GM19372 (cell line): ENCODE data around the gene PLD6.

Experiments
- ATAC-seq: cut with Tn5 transposase; IDR thresholded peaks from one replicate; pipeline ENCODE4 v1.9.1; 2021; ENCODE audit warnings: mild to moderate bottlenecking, low read depth, moderate library complexity; ENCODE audit not compliant: unreplicated experiment

The PLD6 gene

DNA sequence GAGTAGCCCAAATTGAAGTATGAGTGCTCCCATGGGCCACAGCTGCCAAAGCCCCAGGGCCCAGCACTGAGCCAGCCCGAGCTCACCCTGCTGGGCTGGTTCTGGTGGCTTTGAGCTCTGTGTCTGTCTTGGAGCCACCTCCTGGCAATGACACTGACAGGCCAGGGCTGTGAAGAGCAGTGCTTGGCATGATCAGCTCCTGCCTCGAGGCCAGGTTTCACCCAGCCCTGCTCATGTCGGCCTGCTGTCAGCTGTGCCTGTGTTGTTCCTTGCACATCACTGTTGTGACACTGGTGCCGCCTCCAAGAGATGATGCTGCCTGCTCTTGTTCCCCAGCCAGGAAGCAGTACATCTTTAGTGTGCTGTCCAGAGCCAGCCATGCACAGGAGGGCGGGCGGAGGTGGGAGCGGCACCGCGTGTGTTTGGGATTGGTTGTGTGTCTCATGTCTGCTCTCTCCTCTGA lies 26.0 kb downstream of the PLD6 start:
- no peak for ATAC-seq

GRCh38 chr17:17179371-17179827 lies 26.7 kb downstream of the PLD6 start:
- ATAC-seq: no peak

DNA sequence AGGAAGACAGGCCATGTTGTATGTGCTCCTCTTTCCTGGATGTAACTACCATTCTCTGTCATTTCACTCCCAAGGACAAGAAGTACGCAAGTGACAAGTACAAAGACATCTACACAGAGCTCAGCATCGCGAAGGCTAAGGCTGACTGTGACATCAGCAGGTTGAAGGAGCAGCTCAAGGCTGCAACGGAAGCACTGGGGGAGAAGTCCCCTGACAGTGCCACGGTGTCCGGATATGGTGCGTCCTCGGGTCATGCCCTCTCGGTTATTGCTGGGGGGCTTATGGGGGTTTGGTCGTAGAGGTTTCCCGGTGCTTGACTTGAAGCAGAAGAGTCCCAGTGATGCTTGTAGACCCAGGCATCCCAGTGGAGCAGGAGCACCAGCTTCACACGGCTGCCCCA lies 29.0 kb downstream of the PLD6 start:
- no peak for ATAC-seq

DNA sequence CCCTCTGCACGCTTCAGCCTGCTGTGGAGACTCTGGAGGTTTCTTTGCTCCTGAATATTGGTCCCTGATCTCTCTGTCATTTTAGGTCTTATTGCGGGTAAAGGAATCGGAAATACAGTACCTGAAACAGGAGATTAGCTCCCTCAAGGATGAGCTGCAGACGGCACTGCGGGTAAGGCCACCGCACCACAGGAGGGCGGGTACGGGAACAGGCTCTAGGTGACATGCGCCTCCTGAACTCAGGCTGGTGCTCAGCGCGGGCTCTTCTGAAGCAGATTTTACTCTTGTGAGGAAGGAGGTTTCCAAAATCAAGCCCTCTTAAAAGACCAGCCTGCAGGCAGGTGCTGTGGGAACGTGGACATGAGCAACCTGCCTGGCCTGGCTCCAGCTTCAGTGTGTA lies 29.8 kb downstream of the PLD6 start:
- ATAC-seq: no peak

DNA sequence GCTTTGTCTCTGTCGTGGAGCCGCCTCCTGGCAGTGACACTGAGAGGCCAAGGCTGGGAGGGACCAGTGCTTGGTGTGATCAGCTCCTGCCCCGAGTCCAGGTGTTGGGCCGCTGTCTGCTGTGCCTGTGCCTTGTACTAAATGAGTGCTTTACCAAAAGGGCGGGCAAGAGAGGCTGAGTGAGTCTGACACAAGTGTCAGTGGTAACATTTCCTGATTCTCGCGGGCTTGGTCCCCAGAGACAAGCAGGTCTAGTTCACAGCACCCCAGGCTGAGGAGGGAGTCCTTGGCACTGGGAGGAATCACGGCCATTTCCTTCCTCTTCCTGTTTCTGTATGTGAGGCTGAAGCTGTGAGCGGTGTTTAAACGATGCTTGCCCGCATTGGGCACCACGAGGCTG lies 30.2 kb downstream of the PLD6 start:
- ATAC-seq: no peak

DNA sequence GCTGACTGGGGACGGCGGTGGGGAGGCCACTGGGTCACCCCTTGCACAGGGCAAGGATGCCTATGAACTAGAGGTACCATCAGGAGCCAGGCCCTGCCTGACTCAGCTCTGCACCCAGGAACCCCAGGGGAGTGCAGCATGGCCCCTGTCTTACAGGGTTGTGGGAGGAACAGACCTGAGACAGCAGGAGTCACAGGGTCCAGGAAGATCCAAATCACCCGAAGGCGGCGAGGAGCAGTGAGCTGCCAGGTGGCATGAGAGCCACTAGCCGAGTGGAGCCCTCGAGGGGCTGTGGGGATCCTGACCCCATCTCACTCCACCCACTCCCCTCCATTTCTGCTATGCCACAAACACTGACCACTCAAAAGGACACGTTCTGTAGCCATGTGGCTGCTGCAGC lies 30.8 kb downstream of the PLD6 start:
- ATAC-seq: no peak

DNA sequence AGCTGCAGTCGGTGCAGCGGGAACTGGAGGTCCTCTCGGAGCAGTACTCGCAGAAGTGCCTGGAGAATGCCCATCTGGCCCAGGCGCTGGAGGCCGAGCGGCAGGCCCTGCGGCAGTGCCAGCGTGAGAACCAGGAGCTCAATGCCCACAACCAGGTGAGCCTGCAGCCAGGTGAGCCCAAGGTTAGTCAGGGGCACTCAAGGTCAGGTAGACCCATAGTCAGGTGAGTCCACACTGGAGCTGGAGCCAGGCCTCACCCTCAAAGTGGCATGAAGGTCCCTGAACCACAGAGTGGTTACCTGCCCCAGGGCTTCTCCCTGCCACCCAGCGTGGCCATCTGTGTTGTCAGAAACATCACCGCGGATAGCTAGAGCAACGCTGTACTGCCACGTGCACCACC lies 32.2 kb downstream of the PLD6 start:
- ATAC-seq: no peak

- ATAC-seq: no peak
Observed at GRCh38 chr17:17172990-17173389, 33.1 kb downstream of the PLD6 start.

GRCh38 chr17:17172001-17172939 lies 33.9 kb downstream of the PLD6 start:
- ATAC-seq: no peak

GRCh38 chr17:17171186-17171585 lies 34.9 kb downstream of the PLD6 start:
- no peak for ATAC-seq

DNA sequence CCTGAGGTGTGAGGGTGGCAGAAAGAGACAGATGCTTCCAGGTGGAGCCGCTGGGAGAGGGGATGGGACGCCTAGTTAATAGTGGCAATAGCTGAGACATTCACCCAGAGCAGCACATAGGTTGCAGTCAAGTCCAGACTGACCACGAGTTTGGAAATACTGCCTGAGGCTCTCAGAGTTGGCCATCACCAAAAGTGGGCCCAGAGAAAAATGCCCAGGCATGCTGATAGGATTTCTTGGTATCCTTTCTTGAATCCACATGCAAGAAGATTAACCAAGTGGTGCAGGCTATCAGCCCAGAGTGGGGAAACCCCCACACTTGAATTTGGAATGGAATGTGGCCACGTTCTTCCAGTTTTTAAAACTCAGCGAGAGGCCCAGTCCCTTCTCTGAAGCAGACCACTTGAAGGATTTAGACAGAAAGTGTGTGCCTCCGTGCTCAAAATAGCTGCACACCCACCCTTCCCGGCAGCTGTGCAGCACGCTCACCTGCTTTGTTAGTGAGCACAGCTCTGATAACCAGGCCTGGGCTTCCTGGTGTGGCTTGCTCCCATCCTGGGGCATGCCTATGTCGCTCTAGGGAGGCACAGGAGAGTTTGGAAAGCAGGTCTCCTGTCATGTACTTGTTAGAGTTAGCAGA lies 35.7 kb downstream of the PLD6 start:
- no peak for ATAC-seq

DNA sequence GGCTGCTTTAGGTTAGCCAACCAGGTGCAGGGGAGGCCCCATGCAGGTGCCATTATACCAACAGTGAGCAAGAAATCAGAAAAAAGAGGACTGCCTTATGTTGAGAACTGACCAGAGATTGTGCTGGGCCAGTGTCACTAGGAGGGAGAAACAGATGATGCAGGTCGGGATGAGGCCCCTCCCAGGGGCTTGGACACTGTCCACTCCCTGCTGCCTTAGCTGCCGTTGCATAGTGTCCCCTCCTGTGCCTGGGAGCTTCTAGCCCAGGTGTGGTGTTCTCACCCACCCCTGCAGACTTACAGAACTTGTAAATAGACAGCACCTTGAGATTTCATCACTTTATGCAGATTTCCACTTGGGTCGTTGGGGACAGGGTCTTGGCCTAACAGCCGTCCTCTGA lies 36.7 kb downstream of the PLD6 start:
- no peak for ATAC-seq

DNA sequence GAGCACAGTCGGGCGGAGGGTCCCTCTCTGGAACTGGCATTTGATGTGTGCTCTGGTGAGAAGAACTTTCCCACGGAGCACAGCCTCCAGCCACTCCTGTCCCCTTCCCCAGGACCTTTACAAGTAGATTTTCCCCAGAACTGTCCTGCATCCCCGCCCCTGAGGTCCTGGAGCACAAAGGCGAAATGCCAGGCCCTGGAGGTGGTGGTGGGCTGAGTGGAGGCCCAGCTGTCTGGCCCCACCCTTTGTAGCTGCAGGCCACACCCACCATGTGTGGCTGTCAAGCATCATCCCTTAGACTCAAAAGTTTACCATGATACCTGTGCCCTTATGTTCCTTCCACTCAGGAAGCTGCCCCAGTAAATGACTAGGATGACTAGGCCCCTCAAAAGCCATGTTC lies 37.7 kb downstream of the PLD6 start:
- no peak for ATAC-seq

DNA sequence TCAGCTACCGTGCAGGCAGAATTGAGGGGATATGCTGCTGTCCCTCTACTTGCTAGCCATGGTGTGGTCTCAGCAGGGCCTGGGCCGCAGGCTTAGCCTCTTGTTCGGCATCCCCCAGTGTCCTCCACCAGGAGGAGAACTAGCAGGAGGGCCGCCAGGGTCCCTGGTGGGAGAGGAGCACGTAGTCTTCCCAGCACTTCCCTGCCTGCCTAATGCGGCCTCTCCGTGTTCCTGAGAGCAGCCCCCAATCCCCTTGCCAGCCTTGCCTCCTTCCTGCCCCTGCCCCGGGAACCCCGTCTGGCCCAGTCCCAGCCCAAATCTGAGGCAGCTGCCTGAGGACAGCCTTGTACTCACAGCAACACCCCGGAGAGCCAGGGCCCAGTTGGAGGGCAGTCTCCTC lies 38.1 kb downstream of the PLD6 start:
- ATAC-seq: no peak

DNA sequence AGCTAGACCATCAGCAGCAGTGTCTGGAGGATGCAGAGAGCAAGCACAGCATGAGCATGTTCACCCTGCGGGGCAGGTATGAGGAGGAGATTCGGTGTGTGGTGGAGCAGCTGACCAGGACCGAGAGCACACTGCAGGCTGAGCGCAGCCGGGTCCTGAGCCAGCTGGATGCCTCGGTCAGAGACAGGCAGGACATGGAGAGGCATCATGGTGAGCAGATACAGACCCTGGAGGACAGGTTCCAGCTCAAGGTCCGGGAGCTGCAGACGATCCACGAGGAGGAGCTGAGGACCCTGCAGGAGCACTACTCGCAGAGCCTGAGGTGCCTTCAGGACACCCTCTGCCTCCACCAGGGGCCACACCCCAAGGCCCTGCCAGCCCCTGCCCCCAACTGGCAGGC lies 38.8 kb downstream of the PLD6 start:
- ATAC-seq: no peak

DNA sequence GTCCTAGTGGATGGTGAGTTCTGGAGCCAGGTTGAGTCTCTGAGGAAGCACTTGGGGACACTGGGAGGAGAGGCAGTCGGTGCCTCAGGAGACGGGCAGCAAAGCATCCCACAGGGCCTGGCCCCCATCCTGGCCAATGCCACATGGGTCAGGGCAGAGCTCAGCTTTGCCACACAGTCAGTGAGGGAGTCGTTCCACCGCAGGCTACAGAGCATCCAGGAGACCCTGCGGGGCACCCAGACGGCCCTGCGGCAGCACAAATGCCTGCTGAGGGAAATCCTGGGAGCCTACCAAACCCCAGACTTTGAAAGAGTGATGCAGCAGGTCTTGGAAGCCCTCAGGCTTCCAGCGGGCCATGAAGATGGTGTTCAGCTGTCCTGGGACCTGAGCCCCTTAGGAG lies 39.7 kb downstream of the PLD6 start:
- ATAC-seq: no peak

GRCh38 chr17:17165666-17166308 lies 40.3 kb downstream of the PLD6 start:
- no peak for ATAC-seq

DNA sequence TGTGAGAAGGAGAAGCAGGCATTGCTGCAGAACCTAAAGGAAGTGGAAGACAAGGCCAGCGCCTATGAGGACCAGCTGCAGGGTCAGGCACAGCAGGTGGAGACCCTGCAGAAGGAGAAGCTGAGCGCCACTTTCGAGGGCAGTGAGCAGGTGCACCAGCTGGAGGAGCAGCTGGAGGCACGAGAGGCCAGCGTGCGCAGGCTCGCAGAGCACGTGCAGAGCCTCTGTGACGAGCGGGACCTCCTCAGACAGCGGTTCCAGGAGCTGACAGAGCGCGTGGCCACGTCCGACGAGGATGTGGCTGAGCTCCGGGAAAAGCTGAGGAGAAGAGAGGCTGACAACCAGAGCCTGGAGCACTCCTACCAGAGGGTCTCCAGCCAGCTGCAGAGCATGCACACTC lies 41.5 kb downstream of the PLD6 start:
- no peak for ATAC-seq

GRCh38 chr17:17164156-17164555 lies 42.0 kb downstream of the PLD6 start:
- no peak for ATAC-seq

DNA sequence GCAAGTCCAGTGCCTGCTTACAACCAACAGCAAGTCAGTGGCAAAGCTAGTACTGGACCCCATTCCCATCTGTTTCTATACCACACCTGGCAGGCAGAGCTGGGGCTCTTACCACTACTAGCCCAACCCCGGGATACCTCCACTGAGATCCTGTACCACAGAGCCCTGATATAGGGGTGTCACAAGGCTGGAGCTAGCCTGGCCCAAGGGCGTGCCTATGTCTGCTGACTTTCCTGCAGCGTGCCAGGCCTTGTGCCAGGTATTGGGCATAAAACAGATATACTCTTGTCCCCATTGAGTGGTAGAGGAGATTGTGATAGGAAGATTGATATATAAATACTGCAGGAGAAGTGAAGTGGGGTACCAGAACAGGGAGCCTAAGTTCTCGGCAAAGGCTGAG lies 44.4 kb downstream of the PLD6 start:
- no peak for ATAC-seq

DNA sequence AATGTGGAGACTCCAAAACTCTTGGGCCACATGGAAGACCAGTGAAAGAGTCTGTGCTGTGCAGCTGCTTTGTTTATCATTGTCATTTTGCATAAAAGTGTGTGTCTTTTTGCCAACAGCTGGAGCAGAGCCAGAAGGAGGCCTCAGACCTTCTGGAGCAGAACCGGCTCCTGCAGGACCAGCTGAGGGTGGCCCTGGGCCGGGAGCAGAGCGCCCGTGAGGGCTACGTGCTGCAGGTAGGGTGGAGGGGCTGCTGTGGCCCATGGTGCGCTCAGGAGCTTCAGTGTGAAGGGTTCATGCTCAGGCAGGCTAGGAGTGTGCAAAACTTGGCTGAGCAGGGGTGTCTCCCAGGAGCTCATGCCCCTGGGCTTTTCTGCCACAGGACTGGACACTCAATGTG lies 45.0 kb downstream of the PLD6 start:
- ATAC-seq: no peak
